IPS DF 6.9 (cell line): ENCODE data around the gene TRNAU1AP.
"Not testable (repeated sequence)": the region's sequence is repeated elsewhere in the genome, so short reads cannot be mapped to it uniquely, and the experiment has no call there.

Experiments
- DNase-seq: peaks from one replicate; pipeline ENCODE4 v3.0.0-alpha.2; 2013; ENCODE audit warnings: low read depth, low spot score
- H3K27ac ChIP-seq: one replicate; pipeline ENCODE4 v1.5.1; 2013; ENCODE audit warnings: low read length, control low read depth
- H3K27me3 ChIP-seq: 2 replicates; pipeline ENCODE4 v1.6.1; 2013; ENCODE audit warnings: mild to moderate bottlenecking, low read length; ENCODE audit not compliant: control insufficient read depth, insufficient read depth
- H3K36me3 ChIP-seq: 2 replicates; pipeline ENCODE4 v1.6.1; 2013; ENCODE audit warnings: low read length; ENCODE audit not compliant: control insufficient read depth, insufficient read depth
- H3K4me1 ChIP-seq: 2 replicates; pipeline ENCODE4 v1.6.1; 2013; ENCODE audit warnings: low read length; ENCODE audit not compliant: control insufficient read depth, insufficient read depth
- H3K4me3 ChIP-seq: 2 replicates; pipeline ENCODE4 v1.5.1; 2013; ENCODE audit warnings: mild to moderate bottlenecking, low read length
- H3K9me3 ChIP-seq: 2 replicates; pipeline ENCODE4 v1.6.1; 2013; ENCODE audit warnings: low read length, inconsistent platforms; ENCODE audit not compliant: control insufficient read depth, insufficient read depth
- WGBS: extraction: QIAGEN DNeasy Blood & Tissue Kit; methylation state at CpG from one replicate; pipeline ENCODE4 v1.1.7; 2013; ENCODE audit warnings: mixed read lengths, missing lambda C conversion rate; ENCODE audit not compliant: insufficient read length, insufficient coverage; 5-methylcytosine and 5-hydroxymethylcytosine counted together

TRNAU1AP gene

DNA sequence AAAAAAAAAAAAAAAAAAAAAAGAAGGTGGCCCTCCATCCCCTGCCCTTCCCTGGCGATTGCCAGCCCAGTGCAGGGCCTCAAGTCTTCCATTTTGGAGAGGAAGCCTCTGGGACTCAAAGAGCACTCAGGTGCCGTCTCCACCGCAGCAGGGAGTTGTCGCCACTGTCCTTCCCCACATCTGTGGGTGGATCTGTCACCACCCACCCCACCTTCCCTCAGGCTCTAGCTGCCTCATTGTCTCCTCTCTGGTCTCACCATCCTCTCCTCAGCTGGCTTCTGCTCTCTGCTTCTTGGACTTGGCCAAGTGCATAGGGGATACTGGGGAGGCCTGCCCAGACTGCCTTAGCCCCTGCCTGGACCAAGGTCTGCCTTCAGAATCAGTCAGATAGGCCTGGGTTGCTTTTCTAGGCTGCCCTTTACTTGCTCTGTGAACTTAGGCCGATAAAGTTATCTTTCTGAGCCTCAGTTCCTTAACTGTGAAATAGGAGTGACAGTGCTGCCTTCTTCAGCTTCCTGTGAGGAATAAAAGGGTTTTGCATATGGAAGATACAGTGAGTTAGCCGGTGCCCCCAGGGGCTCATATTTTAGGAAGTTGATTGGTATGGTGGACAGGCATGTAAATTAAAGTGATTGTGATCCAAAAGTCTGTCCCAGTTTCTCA is 31.3 kb upstream of the TRNAU1AP start:
- peaks cover 11% of the 10 kb centered on the region for H3K4me1 ChIP-seq
- H3K36me3 ChIP-seq, result no peaks in the 10 kb centered on the region
- no peak overlapping the region for H3K4me3 ChIP-seq
- H3K27me3 ChIP-seq, result no peaks in the 10 kb centered on the region
- no peak overlapping the region for H3K27ac ChIP-seq
- DNase-seq, result no peak
- WGBS, result no CpG with 5 or more reads among the region's 6 CpGs
- no peaks in the 10 kb centered on the region for H3K9me3 ChIP-seq

DNA sequence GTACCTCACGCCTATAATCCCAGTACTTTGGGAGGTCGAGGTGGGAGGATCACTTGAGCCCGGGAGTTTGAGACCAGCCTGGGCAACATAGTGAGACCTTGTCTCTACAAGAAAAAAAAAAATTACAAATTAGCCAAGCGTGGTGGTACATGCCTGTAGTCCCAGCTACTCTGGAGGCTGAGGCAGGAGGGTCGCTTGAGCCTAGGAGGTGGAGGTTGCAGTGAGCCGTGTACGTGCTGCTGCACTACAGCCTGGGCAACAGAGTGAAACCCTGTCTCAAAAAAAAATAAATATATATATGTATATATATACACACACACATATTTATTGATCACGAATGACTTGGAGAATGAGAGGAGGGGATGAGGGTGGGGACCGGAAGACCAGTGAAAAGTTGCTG is 30.3 kb upstream of the TRNAU1AP start:
- H3K27ac ChIP-seq, H3K9me3 ChIP-seq, H3K36me3 ChIP-seq, H3K27me3 ChIP-seq, H3K4me3 ChIP-seq, DNase-seq: not testable (repeated sequence)
- no CpG with 5 or more reads among the region's 9 CpGs for WGBS
- peaks cover 11% of the 10 kb centered on the region for H3K4me1 ChIP-seq

DNA sequence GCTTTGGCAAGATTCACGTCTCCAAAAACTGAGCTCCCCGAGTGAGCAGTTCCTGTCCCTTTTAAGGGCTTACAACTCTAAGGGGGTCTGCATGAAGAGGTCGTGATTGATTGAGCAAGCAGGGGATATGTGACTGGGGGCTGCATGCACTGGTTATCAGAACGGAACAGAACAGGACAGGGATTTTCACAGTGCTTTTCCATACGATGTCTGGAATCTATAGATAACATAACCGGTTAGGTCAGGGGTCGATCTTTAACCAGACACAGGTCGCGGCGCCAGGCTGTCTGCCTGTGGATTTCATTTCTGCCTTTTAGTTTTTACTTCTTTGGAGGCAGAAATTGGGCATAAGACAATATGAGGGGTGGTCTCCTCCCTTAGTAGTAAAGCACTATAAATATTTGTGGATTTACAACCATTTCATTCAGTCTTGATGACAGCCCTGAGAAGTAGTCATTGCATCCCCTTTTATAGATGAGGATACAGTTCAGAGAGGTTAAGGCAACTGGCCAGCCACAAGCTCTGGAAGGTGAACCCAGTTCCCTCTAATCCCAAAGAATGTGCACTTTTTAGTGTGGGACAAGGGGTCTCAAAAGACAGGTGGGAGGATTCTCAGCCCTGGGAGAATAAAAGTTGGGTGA is 27.8 kb upstream of the TRNAU1AP start:
- no CpG with 5 or more reads among the region's 10 CpGs for WGBS
- not testable (repeated sequence) for H3K36me3 ChIP-seq, DNase-seq, H3K4me1 ChIP-seq, H3K4me3 ChIP-seq, H3K27me3 ChIP-seq, H3K27ac ChIP-seq, H3K9me3 ChIP-seq

DNA sequence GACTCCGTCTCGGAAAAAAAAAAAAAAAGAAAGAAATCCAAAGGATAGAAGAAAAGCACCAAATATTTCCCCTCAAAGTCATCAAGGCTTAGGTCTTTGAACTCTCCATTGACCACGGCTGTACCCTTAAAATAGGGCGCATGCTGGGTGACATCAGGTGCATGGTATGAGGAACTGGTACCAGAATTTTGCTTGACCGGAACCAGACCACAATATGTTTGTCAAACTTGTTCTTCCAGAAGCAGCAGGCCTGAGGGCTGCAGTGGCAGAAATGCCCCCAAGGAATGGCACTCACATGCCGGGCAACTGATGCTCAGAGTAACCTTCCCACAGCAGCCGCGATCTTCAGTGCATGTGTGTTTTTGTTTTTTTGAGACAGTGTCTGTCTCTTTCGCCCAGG is 26.0 kb upstream of the TRNAU1AP start:
- peaks cover 7% of the 10 kb centered on the region; the same call in 1 of the 2 replicates for H3K36me3 ChIP-seq
- DNase-seq, result no peak
- no peaks in the 10 kb centered on the region for H3K27me3 ChIP-seq
- no peaks in the 10 kb centered on the region for H3K9me3 ChIP-seq
- no peak overlapping the region for H3K4me3 ChIP-seq
- no CpG with 5 or more reads among the region's 9 CpGs for WGBS
- peaks cover 2% of the 10 kb centered on the region; the same call in 1 of the 2 replicates for H3K4me1 ChIP-seq
- H3K27ac ChIP-seq, result no peak overlapping the region

DNA sequence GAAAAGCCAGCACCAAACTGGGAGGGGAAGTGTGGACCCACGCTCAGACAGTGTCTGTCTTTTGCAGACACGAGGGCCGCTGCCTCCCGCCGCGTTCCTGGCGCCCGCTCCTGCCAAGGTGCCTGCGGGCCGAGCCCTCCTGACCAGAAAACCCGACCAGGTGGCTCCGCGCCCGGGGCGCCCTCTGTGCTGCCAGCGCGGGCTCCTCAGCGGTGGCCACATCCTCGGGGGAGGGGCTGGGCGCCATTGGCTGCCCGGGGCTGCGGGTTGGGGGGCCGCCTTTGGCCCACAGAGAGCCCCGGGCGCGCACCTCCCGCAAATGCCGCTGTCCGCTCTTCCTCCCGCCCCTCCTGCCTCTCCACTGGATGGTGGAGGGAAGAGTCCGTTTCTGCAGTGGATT is 22.4 kb upstream of the TRNAU1AP start:
- peaks cover 23% of the 10 kb centered on the region for H3K36me3 ChIP-seq
- no peaks in the 10 kb centered on the region for H3K9me3 ChIP-seq
- H3K4me1 ChIP-seq, result no peaks in the 10 kb centered on the region
- no CpG with 5 or more reads among the region's 31 CpGs for WGBS
- no peak overlapping the region for H3K27ac ChIP-seq
- no peak overlapping the region for H3K4me3 ChIP-seq
- no peaks in the 10 kb centered on the region for H3K27me3 ChIP-seq
- DNase-seq, result no peak

DNA sequence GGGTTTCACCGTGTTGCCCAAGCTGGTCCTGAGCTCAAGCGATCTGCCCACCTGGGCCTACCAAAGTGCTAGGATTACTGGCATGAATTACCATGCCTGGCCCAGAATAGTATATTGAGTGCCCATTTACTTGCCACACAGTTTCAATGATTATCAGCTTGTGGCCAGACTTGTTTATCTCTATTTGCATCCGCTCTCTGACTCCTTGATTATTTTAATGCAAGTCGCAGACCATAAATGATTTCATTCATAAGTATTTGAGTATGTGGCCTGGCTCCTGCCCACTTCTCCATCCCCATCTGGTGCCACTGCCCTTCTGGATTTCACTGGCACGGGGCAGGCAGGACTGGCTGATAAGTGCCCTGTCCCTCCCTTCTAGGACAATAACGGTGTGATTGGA is 18.2 kb upstream of the TRNAU1AP start:
- H3K27ac ChIP-seq, result no peak overlapping the region
- no peak overlapping the region for H3K4me3 ChIP-seq
- no peaks in the 10 kb centered on the region for H3K27me3 ChIP-seq
- peaks cover 45% of the 10 kb centered on the region for H3K36me3 ChIP-seq
- H3K9me3 ChIP-seq, result no peaks in the 10 kb centered on the region
- WGBS, result no CpG with 5 or more reads among the region's 6 CpGs
- H3K4me1 ChIP-seq, result no peaks in the 10 kb centered on the region
- DNase-seq, result no peak

DNA sequence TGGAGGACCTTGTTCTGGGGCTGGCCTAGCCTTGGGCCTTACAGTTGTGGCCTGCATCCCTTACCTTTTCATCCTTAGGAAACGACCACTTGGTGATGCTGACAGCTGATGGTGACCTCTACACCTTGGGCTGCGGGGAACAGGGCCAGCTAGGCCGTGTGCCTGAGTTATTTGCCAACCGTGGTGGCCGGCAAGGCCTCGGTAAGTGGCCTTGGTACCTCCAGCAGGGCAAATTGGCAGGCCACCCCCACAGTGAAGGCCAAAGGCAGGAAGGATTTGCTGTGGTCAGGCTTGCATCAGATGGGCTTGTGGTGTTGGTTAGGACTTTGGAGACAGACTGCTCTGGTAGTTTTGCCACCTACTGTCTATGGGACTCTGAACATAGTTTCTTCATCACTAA is 17.7 kb upstream of the TRNAU1AP start:
- H3K36me3 ChIP-seq, result peaks cover 45% of the 10 kb centered on the region

DNA sequence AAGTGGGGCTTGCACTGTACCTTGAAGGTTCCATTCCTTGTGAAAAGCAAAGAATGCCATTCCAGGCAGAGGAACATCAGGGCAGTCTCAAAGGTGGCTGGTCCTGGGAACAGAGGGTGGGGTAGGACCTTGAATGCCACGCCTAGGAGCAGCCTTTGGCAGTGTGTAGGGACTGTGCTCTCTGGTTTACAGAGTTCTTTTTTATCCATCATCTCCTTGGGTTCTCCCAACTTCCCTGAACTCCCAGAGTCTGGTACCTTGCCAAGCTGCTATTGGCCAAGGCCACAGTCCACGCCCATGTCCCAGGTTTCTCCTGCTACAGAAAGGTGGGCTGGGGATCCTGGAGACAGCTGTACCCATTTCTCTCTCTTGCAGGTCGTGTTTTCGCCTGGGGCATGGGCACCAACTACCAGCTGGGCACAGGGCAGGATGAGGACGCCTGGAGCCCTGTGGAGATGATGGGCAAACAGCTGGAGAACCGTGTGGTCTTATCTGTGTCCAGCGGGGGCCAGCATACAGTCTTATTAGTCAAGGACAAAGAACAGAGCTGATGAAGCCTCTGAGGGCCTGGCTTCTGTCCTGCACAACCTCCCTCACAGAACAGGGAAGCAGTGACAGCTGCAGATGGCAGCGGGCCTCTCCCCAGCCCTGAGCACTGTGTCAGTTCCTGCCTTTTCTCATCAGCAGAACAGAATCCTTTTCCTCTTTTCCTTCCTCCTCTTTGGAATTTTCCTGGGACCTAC is 15.3 kb upstream of the TRNAU1AP start:
- Histone ChIP-seq H3K27me3 (no peaks in the 10 kb centered on the region), H3K27ac (no peak overlapping the region), H3K9me3 (no peaks in the 10 kb centered on the region), H3K4me3 (no peak overlapping the region), H3K36me3 (peaks cover 32% of the 10 kb centered on the region), H3K4me1 (no peaks in the 10 kb centered on the region)
- WGBS, result no CpG with 5 or more reads among the region's 8 CpGs
- DNase-seq, result no peak

More for the DNA sequence above, 17.7 kb upstream of the TRNAU1AP start:
- Histone ChIP-seq H3K9me3 (no peaks in the 10 kb centered on the region), H3K27me3 (no peaks in the 10 kb centered on the region), H3K4me1 (no peaks in the 10 kb centered on the region), H3K4me3 (no peak overlapping the region), H3K27ac (no peak overlapping the region)
- no CpG with 5 or more reads among the region's 6 CpGs for WGBS
- no peak for DNase-seq

DNA sequence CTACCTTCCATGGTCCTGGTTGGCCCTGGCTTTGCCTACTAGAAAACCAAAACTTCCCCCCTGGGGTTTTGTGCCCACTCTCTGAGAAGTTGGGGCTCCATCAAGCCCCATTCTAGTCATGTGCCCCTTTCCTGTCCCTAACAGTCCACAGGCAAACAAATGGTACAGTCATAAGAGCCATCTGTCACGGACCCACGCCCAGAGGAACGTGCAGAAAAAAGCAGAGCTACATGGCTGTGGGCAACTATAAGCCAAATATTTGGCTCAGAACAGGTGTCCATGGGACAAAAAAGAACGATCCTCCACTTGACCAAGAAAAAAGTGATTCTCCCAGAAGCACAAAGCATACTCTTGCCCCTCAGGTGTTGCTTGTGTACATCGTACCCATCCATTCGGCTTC is 14.6 kb upstream of the TRNAU1AP start:
- peaks cover 32% of the 10 kb centered on the region for H3K36me3 ChIP-seq
- no peaks in the 10 kb centered on the region for H3K4me1 ChIP-seq
- no peak overlapping the region for H3K4me3 ChIP-seq
- H3K27ac ChIP-seq, result no peak overlapping the region
- WGBS, result no CpG with 5 or more reads among the region's 6 CpGs
- H3K9me3 ChIP-seq, result no peaks in the 10 kb centered on the region
- DNase-seq, result no peak
- H3K27me3 ChIP-seq, result no peaks in the 10 kb centered on the region

DNA sequence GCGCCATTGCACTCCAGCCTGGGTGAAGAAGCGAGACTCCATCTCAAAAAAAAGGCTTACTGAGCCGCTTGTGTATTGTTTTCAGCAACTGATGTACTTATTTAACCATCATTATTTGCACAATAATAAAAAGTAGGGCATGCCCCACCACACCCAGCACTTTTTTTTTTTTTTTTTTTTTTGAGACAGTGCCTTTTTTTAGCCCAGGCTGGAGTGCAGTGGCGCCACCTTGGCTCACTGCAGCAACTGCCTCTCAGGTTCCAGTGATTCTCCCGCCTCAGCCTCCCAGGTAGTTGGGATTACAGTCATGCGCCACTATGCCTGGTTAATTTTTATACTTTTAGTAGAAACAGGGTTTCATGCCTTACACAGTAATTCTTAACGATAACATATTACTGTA is 12.2 kb upstream of the TRNAU1AP start:
- H3K4me1 ChIP-seq, result no peaks in the 10 kb centered on the region
- no peak overlapping the region for H3K4me3 ChIP-seq
- no peaks in the 10 kb centered on the region for H3K27me3 ChIP-seq
- no peak overlapping the region for H3K27ac ChIP-seq
- no peak for DNase-seq
- no CpG with 5 or more reads among the region's 7 CpGs for WGBS
- H3K9me3 ChIP-seq, result no peaks in the 10 kb centered on the region
- peaks cover 21% of the 10 kb centered on the region for H3K36me3 ChIP-seq
